Heart right ventricle (tissue), 16 donors: ENCODE measurements around the gene FAM13A. TPM values are rescaled to one million over a fixed set of nuclear protein-coding genes. Genes with fewer than 3 reads are reported as not detected.

Experiments
- ATAC-seq, 8 donors: fragments of 200-7000 bp; cut with Tn5 transposase; one replicate each; pipeline ENCODE4 v1.9.1; 2020; ENCODE audit warnings: mild to moderate bottlenecking in 8 of 8, moderate library complexity in 8 of 8, moderate number of reproducible peaks in 1 of 8
- DNase-seq, 2 donors: peaks; one replicate each; pipeline ENCODE4 v3.0.0-alpha.2; 2020
- H3K27ac ChIP-seq, 10 donors: fragments of 200-600 bp; sonication (generic) in 2 of 10; one replicate each; pipeline versions ENCODE4 v1.5.0 to v1.8.0; 2020 to 2022; ENCODE audit warnings: mild to moderate bottlenecking in 3 of 10
- H3K27me3 ChIP-seq, 7 donors: fragments of 200-600 bp; one replicate each; pipeline ENCODE4 v1.8.0; 2021 to 2022; ENCODE audit warnings: mild to moderate bottlenecking in 2 of 7
- H3K36me3 ChIP-seq, 9 donors: fragments of 200-600 bp; sonication (generic) in 1 of 9; one replicate each; pipeline versions ENCODE4 v1.5.0 to v1.8.0; 2020 to 2022; ENCODE audit warnings: mild to moderate bottlenecking in 2 of 9
- H3K4me1 ChIP-seq, 9 donors: fragments of 200-600 bp; sonication (generic) in 1 of 9; one replicate each; pipeline versions ENCODE4 v1.5.0 to v1.8.0; 2020 to 2022; ENCODE audit warnings: mild to moderate bottlenecking in 4 of 9
- H3K4me3 ChIP-seq, 10 donors: fragments of 200-600 bp; sonication (generic) in 2 of 10; one replicate each; pipeline versions ENCODE4 v1.5.0 to v1.8.0; 2020 to 2022; ENCODE audit warnings: mild to moderate bottlenecking in 7 of 10, moderate library complexity in 2 of 10
- H3K9me3 ChIP-seq, 11 donors: fragments of 200-600 bp in 10 of 11; sonication (generic) in 2 of 11; one replicate each; pipeline versions ENCODE4 v1.5.0 to v1.8.0; 2013 to 2022; ENCODE audit warnings: mild to moderate bottlenecking in 2 of 11, control low read depth in 1 of 11, moderate library complexity in 1 of 11
- CTCF ChIP-seq, 9 donors: fragments of 200-600 bp; sonication (generic) in 2 of 9; IDR thresholded peaks; one replicate each; pipeline versions ENCODE4 v1.5.0 to v1.8.0; 2021 to 2022; ENCODE audit warnings: antibody characterized with exemption in 9 of 9, mild to moderate bottlenecking in 5 of 9, moderate library complexity in 1 of 9
- WGBS, 2 donors: extraction: QIAGEN DNeasy Blood & Tissue Kit; methylation state at CpG; one replicate each; pipeline ENCODE4 v1.1.7; 2013; ENCODE audit warnings: inconsistent platforms in 1 of 2; 5-methylcytosine and 5-hydroxymethylcytosine counted together
- intact Hi-C, 10 donors: fragments of 100-400 bp; cut with DNase I; formaldehyde crosslinking; loops; one replicate each; pipeline versions ENCODE4 v1.11.1 to v1.14.2; 2022
- polyA plus RNA-seq, 2 donors: library from polyadenylated mRNA; stranded (reverse); fragments of 200-250 nt; gene quantifications; one replicate each; pipeline ENCODE4 v1.2.3, GENCODE V29; 2013
- total RNA-seq, 10 donors: library from RNA; stranded (reverse); fragmentation: NEBNext Ultra II Directional in 3 of 10; extraction: Animal tissue kit (Norgen Biotek cat#: 25700) in 3 of 10; gene quantifications; one replicate each; pipeline versions ENCODE4 v1.2.1 to v1.2.4, GENCODE V29; 2021 to 2023
- donor health status: Arrhythmogenic right ventricular cardiomyopathy.
- donor health status: ischemic (EF 13 %, LVEDD 7.1; RV severe dilation, severe dysfunction).
- donor health status: healthy with polysubstance abuse.
- donor health status: DM: no; HTN: yes; CAD: no.
- donor health status: DM: no; HTN: no; CAD: no.
- donor health status: ischemic (EF 25% LVEDD 6.9; RV normal size, moderate dysfunction).
- donor health status: ischemic (EF 25% LVEDD 5.7; RV mildly dilated, moderate dysfunction).
- donor health status: healthy.
- donor health status: DM: yes; HTN: yes; CAD: no.
- donor health status: Ischemic cardiomyopathy.
- donor health status: ischemic (EF 35%, LVEDD 5.7; RV mildly dilated, moderate dysfunction).
- donor health status: nonischemic (EF 11% LVEDD 7.7; RV severe dilation, severe dysfunction).
- donor health status: DM: yes; HTN: yes; CAD: no.
- donor health status: PGD.
- donor health status: ischemic (EF 29% LVEDD 5.4; RV normal size, mild dysfunction).
- donor health status: nonischemic (EF 23%, LVEDD 6.1; RV moderate dilation, normal function).

The FAM13A gene
- total and polyA plus RNA-seq, 12 donors = 2.4 to 18.4 (median 14.1) TPM

GRCh38 chr4:88756149-88756548, 300.8 kb downstream of the FAM13A start:
- H3K27ac ChIP-seq = no peak overlapping the region
- 94 to 97% methylated on average over 5 of the region's 5 CpGs for WGBS, 2 donors
- peaks cover 0 to 53% (median 25%) of the 10 kb centered on the region in 9 donors for H3K4me1 ChIP-seq
- no peaks in the 10 kb centered on the region for H3K27me3 ChIP-seq
- DNase-seq = no peak
- no peak for ATAC-seq
- H3K4me3 ChIP-seq = no peak overlapping the region
- TF ChIP-seq CTCF (IDR thresholded peaks at IDR 0.05) = no peak
- no peaks in the 10 kb centered on the region for H3K9me3 ChIP-seq
- intact Hi-C loops = no loop called here
- H3K36me3 ChIP-seq = peaks cover 0 to 44% (median 3%) of the 10 kb centered on the region in 9 donors

- Histone ChIP-seq H3K36me3 (peaks cover 0 to 51% (median 8%) of the 10 kb centered on the region in 9 donors), H3K27ac (no peak overlapping the region), H3K4me1 (peaks cover 0 to 53% (median 25%) of the 10 kb centered on the region in 9 donors), H3K9me3 (no peaks in the 10 kb centered on the region), H3K4me3 (no peak overlapping the region), H3K27me3 (no peaks in the 10 kb centered on the region)
- DNase-seq (no peak), ATAC-seq (no peak)
- intact Hi-C loops = no loop called here
- WGBS, 2 donors = 98% methylated on average over 1 of the region's 1 CpG
- TF ChIP-seq CTCF (IDR thresholded peaks at IDR 0.05) = no peak
Measured at GRCh38 chr4:88755454-88755853, 301.5 kb downstream of the FAM13A start.

- Histone ChIP-seq H3K27ac (no peak overlapping the region), H3K9me3 (no peaks in the 10 kb centered on the region), H3K4me3 (no peak overlapping the region), H3K27me3 (no peaks in the 10 kb centered on the region), H3K4me1 (peaks cover 0 to 50% (median 25%) of the 10 kb centered on the region in 9 donors), H3K36me3 (peaks cover 0 to 57% (median 14%) of the 10 kb centered on the region in 9 donors)
- TF ChIP-seq CTCF (IDR thresholded peaks at IDR 0.05) = no peak
- ATAC-seq = no peak
- intact Hi-C loops = no loop called here
- DNase-seq = no peak
- 94 to 96% methylated on average over 3 of the region's 3 CpGs for WGBS, 2 donors
Measured at GRCh38 chr4:88754796-88755195, 302.2 kb downstream of the FAM13A start.

GRCh38 chr4:88753658-88754571, 303.1 kb downstream of the FAM13A start:
- no peak for DNase-seq
- ATAC-seq = peak in 2 of 8 donors; percentile 8 to 24
- 49 to 58% methylated on average over 7 of the region's 7 CpGs for WGBS, 2 donors
- H3K4me3 ChIP-seq = no peak overlapping the region
- TF ChIP-seq CTCF (IDR thresholded peaks at IDR 0.05) = no peak
- peaks cover 0 to 66% (median 23%) of the 10 kb centered on the region in 9 donors for H3K36me3 ChIP-seq
- no peaks in the 10 kb centered on the region for H3K27me3 ChIP-seq
- intact Hi-C loops = no loop called here
- H3K4me1 ChIP-seq = peaks cover 0 to 41% (median 20%) of the 10 kb centered on the region in 9 donors
- peak overlapping the region in 2 of 10 donors; percentile 7 to 26 for H3K27ac ChIP-seq
- H3K9me3 ChIP-seq = no peaks in the 10 kb centered on the region
